CD4-positive, alpha-beta memory T cell (primary cell): ENCODE data around the gene PBX4. TPM values are rescaled to one million over a fixed set of nuclear protein-coding genes. Genes with fewer than 3 reads are reported as not detected.

Source experiments
- CTCF ChIA-PET: fragments of 350-600 bp; sonication (Branson Sonifier 250); formaldehyde crosslinking; loops from one replicate; lab custom pipeline; 2021; ENCODE audit warnings: inconsistent platforms; ENCODE audit not compliant: partially characterized antibody; lab: Charles Lee
- POLR2A ChIA-PET: fragments of 350-600 bp; sonication (Branson Sonifier 250); formaldehyde crosslinking; loops from one replicate; lab custom pipeline; 2021; ENCODE audit not compliant: partially characterized antibody; lab: Charles Lee
- DNase-seq, 5 donors: peaks; one replicate each; pipeline versions ENCODE4 v3.0.0 to v3.0.0-alpha.2; 2020 to 2022; ENCODE audit warnings: mixed read lengths in 1 of 5
- H3K27ac ChIP-seq: one replicate; pipeline ENCODE4 v1.7.0; 2013; ENCODE audit warnings: low read depth, low read length
- H3K27me3 ChIP-seq: 2 replicates; pipeline ENCODE4 v1.7.0; 2013; ENCODE audit warnings: mild to moderate bottlenecking, low read length, moderate library complexity; ENCODE audit not compliant: insufficient read depth
- H3K36me3 ChIP-seq: 2 replicates; pipeline ENCODE4 v1.7.0; 2013; ENCODE audit warnings: mild to moderate bottlenecking, low read length, moderate library complexity; ENCODE audit not compliant: insufficient read depth
- H3K4me1 ChIP-seq: 2 replicates; pipeline ENCODE4 v1.7.0; 2013; ENCODE audit warnings: mild to moderate bottlenecking, low read length, moderate library complexity; ENCODE audit not compliant: insufficient read depth
- H3K4me3 ChIP-seq, 2 donors: one replicate each; pipeline ENCODE4 v1.7.0; 2013; ENCODE audit warnings: low read length in 2 of 2, mild to moderate bottlenecking in 1 of 2
- H3K9me3 ChIP-seq, 2 donors: one replicate each; pipeline ENCODE4 v1.7.0; 2013; ENCODE audit warnings: low read length in 2 of 2, control low read depth in 1 of 2; ENCODE audit not compliant: control insufficient read depth in 1 of 2
- H3K27ac Mint-ChIP-seq, 7 donors: one replicate each; pipeline ENCODE4 v1.8.0; 2020 to 2021; ENCODE audit warnings: mixed read lengths in 7 of 7, mild to moderate bottlenecking in 6 of 7, inconsistent platforms in 3 of 7, moderate library complexity in 3 of 7
- H3K27me3 Mint-ChIP-seq, 2 donors: one replicate each; pipeline ENCODE4 v1.8.0; 2020 to 2021; ENCODE audit warnings: mixed read lengths in 2 of 2
- H3K36me3 Mint-ChIP-seq, 2 donors: one replicate each; pipeline ENCODE4 v1.8.0; 2020 to 2021; ENCODE audit warnings: mixed read lengths in 2 of 2, inconsistent platforms in 1 of 2, mild to moderate bottlenecking in 1 of 2
- H3K4me1 Mint-ChIP-seq, 4 donors: one replicate each; pipeline ENCODE4 v1.8.0; 2020 to 2021; ENCODE audit warnings: mixed read lengths in 4 of 4, mild to moderate bottlenecking in 1 of 4
- H3K4me3 Mint-ChIP-seq, 8 donors: one replicate each; pipeline ENCODE4 v1.8.0; 2020 to 2021; ENCODE audit warnings: mixed read lengths in 8 of 8, mild to moderate bottlenecking in 7 of 8, moderate library complexity in 6 of 8, inconsistent platforms in 3 of 8
- H3K9me3 Mint-ChIP-seq, 8 donors: one replicate each; pipeline ENCODE4 v1.8.0; 2020 to 2021; ENCODE audit warnings: mixed read lengths in 8 of 8, mild to moderate bottlenecking in 5 of 8, inconsistent platforms in 3 of 8, moderate library complexity in 1 of 8
- intact Hi-C: fragments of 100-400 bp; cut with micrococcal nuclease; formaldehyde crosslinking; loops from one replicate; pipeline ENCODE4 v1.15.1; 2023
- polyA plus RNA-seq, 2 donors: library from polyadenylated mRNA; unstranded; fragments of 300-500 nt; fragmentation: Illumina TruSeq; gene quantifications; one replicate each; pipeline ENCODE4 v1.2.3, GENCODE V29; 2021
- total RNA-seq, 2 experiments: library from RNA; stranded (reverse); gene quantifications; one replicate each; pipeline ENCODE4 v1.2.3, GENCODE V29; 2021

Gene PBX4
- total and polyA plus RNA-seq, 4 experiments from 2014 or later: 3.9 to 56.3 (median 29.1) TPM

DNA sequence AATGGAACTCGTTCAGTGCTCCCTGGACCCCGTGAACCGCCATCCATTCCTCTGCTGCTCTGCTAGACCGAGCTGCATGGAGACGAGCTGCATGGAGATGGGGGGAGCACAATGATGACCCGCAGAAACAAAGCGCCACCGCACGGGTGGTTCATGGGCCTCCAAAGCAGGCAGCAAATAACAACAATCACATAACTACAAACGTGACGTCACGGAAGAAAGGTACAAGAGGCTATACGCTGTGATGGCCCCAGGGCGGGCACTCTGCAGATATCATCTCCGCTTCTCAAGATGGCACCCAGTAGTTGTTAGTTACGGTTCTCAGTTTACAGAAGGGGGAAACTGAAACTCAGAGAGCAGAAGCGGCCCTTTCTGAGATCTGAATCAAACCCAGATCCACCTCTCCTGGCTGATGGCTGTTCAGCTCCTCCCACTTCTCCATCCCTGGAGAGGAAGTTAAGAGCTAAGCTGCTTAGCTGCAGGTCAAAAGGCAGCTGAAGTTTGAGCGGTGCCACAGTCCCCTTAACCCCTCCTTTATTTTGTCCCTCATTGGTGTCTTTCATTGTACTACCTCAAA, 43.3 kb upstream of the PBX4 start:
- CTCF ChIA-PET: interaction anchor here (1.0 to 4.2 kb wide), 7 partner anchors 11 to 130 kb away, joined by 3 to 12 read pairs (median 4); partner anchors contain the start of gene GMIP
- Mint-ChIP-seq H3K4me1 (peaks cover 23 to 42% (median 30%) of the 10 kb centered on the region in 4 donors), H3K36me3 (peaks cover 21 to 49% of the 10 kb centered on the region in 2 donors), H3K9me3 (peaks cover 0 to 3% (median 0%) of the 10 kb centered on the region in 8 donors), H3K27ac (peak overlapping the region; percentile 91 to 99 (median 95)), H3K27me3 (no peaks in the 10 kb centered on the region), H3K4me3 (peak overlapping the region; percentile 89 to 96 (median 92))
- Histone ChIP-seq H3K27ac (peak overlapping the region; percentile 89), H3K4me1 (peaks cover 45% of the 10 kb centered on the region), H3K36me3 (peaks cover 35% of the 10 kb centered on the region), H3K27me3 (no peaks in the 10 kb centered on the region), H3K4me3 (peak overlapping the region; percentile 78 to 89), H3K9me3 (no peaks in the 10 kb centered on the region)
- intact Hi-C loops: loop anchor here (2.0 to 10.0 kb wide), 5 partner anchors 19 to 469 kb away; partner anchors contain the start of genes BORCS8, GATAD2A, GMIP and PBX4
- peak; percentile 54 to 77 (median 67) for DNase-seq
- POLR2A ChIA-PET: interaction anchor here (0.9 to 5.7 kb wide), 16 partner anchors 9 to 239 kb away, joined by 3 to 42 read pairs (median 14); partner anchors contain the start of genes GMIP, LPAR2, NDUFA13 and TSSK6

DNA sequence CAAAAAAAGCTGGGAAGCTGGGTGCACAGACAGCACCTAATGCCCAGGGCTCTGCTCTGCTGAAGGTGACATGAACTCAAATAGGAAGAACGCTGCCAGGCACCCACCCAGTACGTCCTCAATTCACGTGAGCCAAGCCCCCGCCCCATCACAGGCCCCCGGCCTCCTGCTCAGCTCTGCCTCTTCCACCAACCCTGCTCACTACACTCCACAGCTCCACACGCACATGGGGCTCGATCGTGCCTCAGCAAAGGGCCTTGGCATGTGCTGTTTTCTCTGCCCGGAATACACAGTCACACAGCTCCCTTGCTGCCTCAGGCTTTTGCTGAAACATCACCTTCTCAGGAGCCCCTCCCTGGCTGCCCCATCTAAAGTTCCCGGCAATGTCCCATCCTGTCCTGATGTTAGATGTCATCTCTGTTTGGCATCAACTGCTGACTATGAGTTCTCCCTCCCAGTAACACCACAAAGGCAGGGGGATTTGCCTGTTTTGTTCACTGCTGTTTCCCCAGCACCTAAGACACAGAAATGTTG, 42.7 kb upstream of the PBX4 start:
- peak overlapping the region; percentile 89 to 96 (median 92) for H3K4me3 Mint-ChIP-seq
- peak overlapping the region in 1 of 2 donors; percentile 78 for H3K4me3 ChIP-seq
- peaks cover 26 to 53% of the 10 kb centered on the region in 2 donors for H3K36me3 Mint-ChIP-seq
- H3K27ac ChIP-seq: peak overlapping the region; percentile 89
- no peaks in the 10 kb centered on the region for H3K27me3 ChIP-seq
- intact Hi-C loops: loop anchor here (5.0 to 10.0 kb wide), 2 partner anchors 44 to 256 kb away; partner anchors contain the start of genes GATAD2A and PBX4
- ChIA-PET CTCF (interaction anchor here (1.0 to 4.2 kb wide), 5 partner anchors 10 to 129 kb away, joined by 3 to 12 read pairs (median 4); partner anchors contain the start of gene GMIP), POLR2A (interaction anchor here (0.9 to 5.7 kb wide), 13 partner anchors 8 to 240 kb away, joined by 3 to 42 read pairs (median 13); partner anchors contain the start of genes GMIP, ZNF101, ZNF253 and ZNF506)
- H3K9me3 ChIP-seq: no peaks in the 10 kb centered on the region
- DNase-seq: no peak
- no peaks in the 10 kb centered on the region for H3K27me3 Mint-ChIP-seq
- peak overlapping the region; percentile 91 to 99 (median 95) for H3K27ac Mint-ChIP-seq
- peaks cover 41% of the 10 kb centered on the region for H3K36me3 ChIP-seq
- peaks cover 23 to 39% (median 28%) of the 10 kb centered on the region in 4 donors for H3K4me1 Mint-ChIP-seq
- peaks cover 42% of the 10 kb centered on the region for H3K4me1 ChIP-seq
- H3K9me3 Mint-ChIP-seq: no peaks in the 10 kb centered on the region

DNA sequence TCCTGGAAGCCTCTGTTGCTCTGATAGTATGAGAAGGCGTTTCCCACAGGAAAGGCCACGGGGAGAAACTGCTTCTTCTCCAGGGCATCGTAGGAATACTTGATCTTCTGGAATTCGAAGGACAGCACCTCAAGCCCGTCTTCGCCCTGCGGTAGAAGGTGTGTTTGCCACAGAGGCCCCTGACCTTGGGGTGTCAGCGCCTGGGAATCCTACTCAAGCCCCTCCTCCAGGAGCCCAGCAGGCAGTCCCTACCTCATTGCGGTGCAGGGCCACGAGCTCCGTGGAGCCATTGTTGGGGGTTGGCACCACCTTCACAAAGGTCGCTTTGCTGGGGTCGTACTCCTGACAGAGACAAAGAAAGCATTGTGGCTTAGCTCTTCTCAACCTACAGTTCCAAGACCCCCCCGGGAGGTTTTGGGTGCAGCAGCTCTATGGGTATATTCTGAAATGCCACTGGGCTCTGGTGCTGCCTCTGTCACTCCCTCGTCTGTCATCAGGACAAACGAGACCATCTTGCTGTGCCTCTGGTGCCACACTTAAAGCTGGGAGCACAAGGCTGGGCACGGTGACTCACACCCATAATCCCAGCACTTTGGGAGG, 41.3 kb upstream of the PBX4 start:
- Mint-ChIP-seq H3K27ac (peak overlapping the region in 3 of 7 donors; percentile 35 to 56 (median 41)), H3K27me3 (no peaks in the 10 kb centered on the region), H3K4me1 (peaks cover 23 to 39% (median 28%) of the 10 kb centered on the region in 4 donors), H3K9me3 (no peaks in the 10 kb centered on the region), H3K36me3 (peaks cover 33 to 65% of the 10 kb centered on the region in 2 donors), H3K4me3 (no peak overlapping the region)
- H3K4me1 ChIP-seq: peaks cover 32% of the 10 kb centered on the region
- H3K9me3 ChIP-seq: no peaks in the 10 kb centered on the region
- ChIA-PET POLR2A (interaction anchor here (1.0 to 5.7 kb wide), 7 partner anchors 8 to 207 kb away, joined by 3 to 42 read pairs (median 15); partner anchors contain the start of genes GMIP, ZNF101, ZNF253 and ZNF506), CTCF (interaction anchor here (1.3 to 4.2 kb wide), 2 partner anchors 16 to 106 kb away, joined by 4 to 12 read pairs; partner anchors contain the start of gene GMIP)
- intact Hi-C loops: loop anchor here (5.0 to 10.0 kb wide), 2 partner anchors 42 to 255 kb away; partner anchors contain the start of genes GATAD2A and PBX4
- H3K4me3 ChIP-seq: no peak overlapping the region
- peak in 1 of 5 donors; percentile 19 for DNase-seq
- no peak overlapping the region for H3K27ac ChIP-seq
- H3K27me3 ChIP-seq: no peaks in the 10 kb centered on the region
- peaks cover 55% of the 10 kb centered on the region for H3K36me3 ChIP-seq

DNA sequence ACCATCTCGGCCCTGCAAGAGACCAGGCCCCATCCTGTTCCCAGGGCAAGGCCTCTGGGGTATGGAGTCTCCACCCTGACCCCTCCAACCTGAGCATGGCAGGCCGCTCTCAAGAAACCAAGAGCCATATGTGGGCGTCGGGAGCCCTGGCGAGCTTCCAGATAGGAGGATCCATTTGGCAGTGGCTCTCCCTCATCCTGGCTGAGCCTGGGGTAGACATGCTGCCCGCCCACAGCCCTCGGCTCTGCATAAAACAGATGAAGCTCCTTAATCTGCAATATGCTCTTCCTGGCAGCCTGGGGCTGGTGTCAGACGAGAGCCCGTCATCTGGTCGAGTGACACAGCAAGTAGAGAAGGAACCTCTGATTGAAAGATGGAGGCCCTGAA, 38.9 kb upstream of the PBX4 start:
- no peaks in the 10 kb centered on the region for H3K9me3 ChIP-seq
- H3K4me3 ChIP-seq: no peak overlapping the region
- H3K27ac ChIP-seq: no peak overlapping the region
- intact Hi-C loops: no loop called here
- no peak for DNase-seq
- Mint-ChIP-seq H3K4me1 (peaks cover 15 to 31% (median 18%) of the 10 kb centered on the region in 4 donors), H3K27me3 (no peaks in the 10 kb centered on the region), H3K4me3 (no peak overlapping the region), H3K36me3 (peaks cover 47 to 69% of the 10 kb centered on the region in 2 donors), H3K27ac (peak overlapping the region in 2 of 7 donors; percentile 22 to 42), H3K9me3 (no peaks in the 10 kb centered on the region)
- peaks cover 77% of the 10 kb centered on the region for H3K36me3 ChIP-seq
- H3K4me1 ChIP-seq: peaks cover 25% of the 10 kb centered on the region
- CTCF ChIA-PET: interaction anchor here (0.8 to 1.4 kb wide), 2 partner anchors 103 to 125 kb away, joined by 3 to 5 read pairs; no protein-coding TSS in a partner anchor
- POLR2A ChIA-PET: interaction anchor here (1.0 to 3.7 kb wide), 3 partner anchors 11 to 75 kb away, joined by 3 to 21 read pairs (median 4); partner anchors contain the start of genes ZNF101 and ZNF14
- no peaks in the 10 kb centered on the region for H3K27me3 ChIP-seq

DNA sequence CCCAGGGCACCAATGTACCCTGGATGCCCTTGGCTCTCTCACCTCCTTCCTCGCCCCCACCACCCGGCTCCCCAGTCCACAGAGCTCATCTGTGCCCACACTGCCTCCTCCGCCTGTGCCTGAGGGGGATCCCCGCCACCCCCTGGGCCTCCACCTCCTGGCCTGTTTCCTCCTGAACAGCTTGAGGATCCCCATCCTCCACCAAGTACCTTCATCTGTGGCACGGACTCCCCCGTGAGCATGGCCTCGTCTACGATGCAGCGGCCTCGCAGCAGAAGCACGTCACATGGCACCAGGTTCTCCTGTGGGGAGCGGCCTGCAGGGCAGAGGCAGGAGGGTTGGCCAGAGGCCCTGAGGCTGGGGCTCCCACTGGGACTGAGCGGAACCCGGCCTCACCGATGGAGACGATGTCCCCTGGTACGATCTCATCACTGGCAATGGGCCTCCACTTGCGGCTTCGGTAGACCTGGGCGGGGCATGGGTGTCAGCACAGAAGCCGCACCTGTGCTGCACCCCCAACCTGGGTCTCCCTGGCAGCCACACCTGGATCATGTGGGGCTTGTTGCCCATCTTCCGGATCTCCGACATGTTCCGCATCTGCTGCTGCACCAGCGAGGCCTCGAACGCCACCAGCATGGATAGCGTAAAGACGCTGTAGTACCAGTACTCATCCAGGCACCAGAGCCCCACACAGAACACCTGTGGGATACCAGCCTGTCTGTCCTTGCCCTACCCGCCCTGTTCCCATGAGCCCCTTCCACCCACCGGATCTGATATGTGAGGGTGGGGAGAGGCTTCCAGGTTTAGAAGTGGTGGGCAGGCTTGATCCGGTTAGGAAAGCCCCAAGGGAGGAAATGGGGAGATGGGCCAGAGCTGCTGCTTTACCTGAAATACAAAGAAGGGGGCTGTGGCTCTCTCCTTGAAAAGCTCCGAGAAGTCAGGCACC, 38.2 kb upstream of the PBX4 start:
- H3K4me1 ChIP-seq: peaks cover 18% of the 10 kb centered on the region
- Mint-ChIP-seq H3K36me3 (peaks cover 52 to 66% of the 10 kb centered on the region in 2 donors), H3K9me3 (no peaks in the 10 kb centered on the region), H3K27me3 (no peaks in the 10 kb centered on the region), H3K4me3 (no peak overlapping the region), H3K4me1 (peaks cover 9 to 25% (median 11%) of the 10 kb centered on the region in 4 donors), H3K27ac (peak overlapping the region in 2 of 7 donors; percentile 55 to 86)
- intact Hi-C loops: no loop called here
- peaks cover 80% of the 10 kb centered on the region for H3K36me3 ChIP-seq
- POLR2A ChIA-PET: interaction anchor here (1.0 to 1.6 kb wide), 2 partner anchors 11 to 76 kb away, joined by 3 to 4 read pairs; partner anchors contain the start of gene ZNF14
- no peaks in the 10 kb centered on the region for H3K9me3 ChIP-seq
- CTCF ChIA-PET: interaction anchor here (1.4 kb wide), 1 partner anchor 103 kb away, joined by 5 read pairs; no protein-coding TSS in a partner anchor
- no peak overlapping the region for H3K27ac ChIP-seq
- peak in 1 of 5 donors; percentile 31 for DNase-seq
- H3K27me3 ChIP-seq: no peaks in the 10 kb centered on the region
- no peak overlapping the region for H3K4me3 ChIP-seq
